Measurements from ENCODE around the gene PRR7. TPM values are rescaled to one million over a fixed set of nuclear protein-coding genes. Genes with fewer than 3 reads are reported as not detected.

PRR7 gene
- total RNA-seq, 4 donors from 2014 or later = 1.9 to 3.0 TPM; not detected in 2

DNA sequence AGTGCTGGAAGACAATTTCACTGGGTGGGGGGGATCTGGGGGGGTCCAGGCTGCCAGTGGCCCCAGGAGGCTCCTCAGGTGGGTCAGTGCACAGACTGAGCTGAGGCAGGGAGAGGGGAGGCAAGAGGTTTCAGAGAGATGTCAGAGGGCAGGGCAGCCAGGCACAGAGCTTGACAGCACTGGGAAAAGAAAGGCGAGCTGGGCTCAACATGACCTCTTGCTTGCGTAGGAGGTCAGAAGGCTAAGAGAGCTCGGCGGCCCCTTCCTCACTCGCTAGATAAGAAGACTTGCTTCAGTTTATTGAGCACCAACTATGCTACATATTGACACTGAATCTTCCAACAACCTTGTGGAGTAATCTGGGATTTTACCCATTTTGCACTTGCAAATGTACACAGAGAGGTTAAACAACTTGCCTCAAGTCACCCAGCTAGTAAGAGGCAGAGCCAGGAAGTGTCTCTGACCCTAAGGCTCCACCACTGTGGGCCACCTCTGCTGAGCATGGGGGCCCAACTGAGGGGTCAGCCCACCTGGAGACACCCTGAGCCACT lies 47.3 kb downstream of the PRR7 start:
- H3K4me3 ChIP-seq = peak overlapping the region in 1 of 2 donors; percentile 64
- intact Hi-C loops (cut with DNase I; ENCODE audit: low total_unique reads) = no loop called here
- TF ChIP-seq POLR2A (IDR thresholded peaks at IDR 0.05) = no peak
- TF ChIP-seq, protein P1, sequence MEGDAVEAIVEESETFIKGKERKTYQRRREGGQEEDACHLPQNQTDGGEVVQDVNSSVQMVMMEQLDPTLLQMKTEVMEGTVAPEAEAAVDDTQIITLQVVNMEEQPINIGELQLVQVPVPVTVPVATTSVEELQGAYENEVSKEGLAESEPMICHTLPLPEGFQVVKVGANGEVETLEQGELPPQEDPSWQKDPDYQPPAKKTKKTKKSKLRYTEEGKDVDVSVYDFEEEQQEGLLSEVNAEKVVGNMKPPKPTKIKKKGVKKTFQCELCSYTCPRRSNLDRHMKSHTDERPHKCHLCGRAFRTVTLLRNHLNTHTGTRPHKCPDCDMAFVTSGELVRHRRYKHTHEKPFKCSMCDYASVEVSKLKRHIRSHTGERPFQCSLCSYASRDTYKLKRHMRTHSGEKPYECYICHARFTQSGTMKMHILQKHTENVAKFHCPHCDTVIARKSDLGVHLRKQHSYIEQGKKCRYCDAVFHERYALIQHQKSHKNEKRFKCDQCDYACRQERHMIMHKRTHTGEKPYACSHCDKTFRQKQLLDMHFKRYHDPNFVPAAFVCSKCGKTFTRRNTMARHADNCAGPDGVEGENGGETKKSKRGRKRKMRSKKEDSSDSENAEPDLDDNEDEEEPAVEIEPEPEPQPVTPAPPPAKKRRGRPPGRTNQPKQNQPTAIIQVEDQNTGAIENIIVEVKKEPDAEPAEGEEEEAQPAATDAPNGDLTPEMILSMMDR (IDR thresholded peaks at IDR 0.05) = no peak
- no peaks in the 10 kb centered on the region for H3K27me3 ChIP-seq
- no peaks in the 10 kb centered on the region for H3K9me3 ChIP-seq
- H3K36me3 ChIP-seq = no peaks in the 10 kb centered on the region
- H3K4me1 ChIP-seq = peaks cover 17 to 44% of the 10 kb centered on the region in 2 donors
- DNase-seq = no peak
- H3K27ac ChIP-seq = peak overlapping the region; percentile 97 to 98

DNA sequence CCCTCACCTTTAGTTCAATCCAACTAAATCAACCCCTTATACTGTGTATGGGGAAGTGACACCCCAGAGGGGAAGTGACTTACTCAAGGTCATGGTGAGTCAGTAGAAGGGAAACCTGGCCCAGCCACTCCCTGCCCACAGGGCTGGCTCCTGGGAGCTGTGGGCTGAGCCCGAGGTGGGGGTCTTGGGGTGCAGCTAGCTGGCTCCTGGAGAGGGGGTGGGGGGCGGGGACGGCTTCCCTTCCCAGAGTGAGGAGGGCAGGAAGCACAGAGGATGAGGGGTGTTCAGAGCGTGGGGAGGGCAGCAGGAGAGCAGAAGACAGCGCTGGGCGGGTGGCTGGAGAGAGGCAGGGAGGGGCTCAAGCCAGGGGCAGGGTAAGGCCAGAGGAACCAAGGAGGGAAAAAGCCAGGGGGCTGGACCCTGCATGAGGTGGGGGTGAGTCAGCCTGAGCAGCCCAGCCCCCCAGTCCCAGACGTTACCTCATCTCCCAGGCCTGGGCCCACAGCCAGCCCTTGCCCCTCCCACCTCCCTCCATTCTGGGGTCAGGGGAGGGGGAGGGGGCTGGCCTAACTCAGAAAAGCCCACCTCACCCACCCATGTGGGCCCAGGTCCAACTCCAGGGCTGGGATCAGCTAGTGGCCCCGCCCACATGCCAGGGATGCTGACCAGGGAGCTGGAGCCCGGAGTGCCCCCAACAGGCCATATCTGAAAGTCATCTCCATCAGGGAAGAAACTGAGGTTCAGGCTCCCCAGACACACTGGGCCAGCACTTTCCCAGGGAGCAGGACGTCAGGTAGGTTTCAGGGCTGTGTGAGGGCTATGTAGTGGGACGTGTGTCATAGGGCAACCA lies 48.0 kb downstream of the PRR7 start:
- Histone ChIP-seq H3K27me3 (no peaks in the 10 kb centered on the region), H3K9me3 (no peaks in the 10 kb centered on the region), H3K27ac (peak overlapping the region; percentile 97 to 98), H3K36me3 (no peaks in the 10 kb centered on the region), H3K4me3 (peak overlapping the region; percentile 64 to 74), H3K4me1 (peaks cover 17 to 44% of the 10 kb centered on the region in 2 donors)
- TF ChIP-seq, protein P1 (IDR thresholded peaks at IDR 0.05) = peak in 3 of 4 experiments; percentile 21 to 28 (median 28)
- no peak for TF ChIP-seq POLR2A (IDR thresholded peaks at IDR 0.05)
- DNase-seq = peak; percentile 88 to 93
- intact Hi-C loops (cut with DNase I; ENCODE audit: low total_unique reads) = no loop called here

DNA sequence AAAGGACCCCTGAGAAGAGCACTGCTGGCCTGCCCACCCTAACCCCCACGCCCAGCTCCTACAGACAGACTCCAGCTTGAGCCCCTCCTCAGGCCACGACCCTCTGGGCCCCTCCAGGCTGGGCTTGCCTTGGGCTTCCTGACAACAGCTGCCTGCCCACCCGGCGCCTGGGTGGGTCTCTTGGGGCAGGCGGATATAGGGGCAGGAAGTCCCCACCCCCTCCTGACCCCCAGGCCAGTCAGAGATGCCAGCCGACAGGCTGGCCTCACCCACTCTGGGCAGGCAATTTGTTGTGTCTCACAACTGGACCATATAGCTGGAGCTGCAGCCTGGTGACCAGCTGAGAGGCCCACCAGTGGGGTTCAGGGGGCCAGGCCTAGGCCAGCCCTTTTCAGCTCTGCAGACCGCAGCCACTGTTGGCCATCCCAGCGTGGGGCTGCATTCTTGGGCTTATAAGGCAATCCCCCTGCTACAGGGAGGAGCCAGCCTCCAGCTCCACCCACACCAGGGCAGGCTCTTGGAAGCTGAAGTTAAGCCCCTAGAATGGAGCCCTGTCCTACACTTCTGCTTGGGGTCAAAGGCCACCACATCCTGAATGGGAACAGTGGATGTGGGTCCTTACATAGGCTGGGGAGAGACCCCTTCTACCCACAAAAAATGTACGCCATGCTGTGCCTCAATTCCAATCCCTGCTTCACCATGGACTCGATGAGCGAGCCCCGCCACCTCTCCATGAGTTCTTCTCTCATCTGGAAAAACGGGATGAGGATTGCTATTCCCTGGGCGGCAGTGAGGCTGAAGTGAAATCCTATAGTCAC lies 48.8 kb downstream of the PRR7 start:
- DNase-seq = peak; percentile 85 to 91
- H3K4me3 ChIP-seq = peak overlapping the region; percentile 64 to 74
- H3K27ac ChIP-seq = peak overlapping the region; percentile 97 to 98
- peaks cover 17 to 44% of the 10 kb centered on the region in 2 donors for H3K4me1 ChIP-seq
- no peaks in the 10 kb centered on the region for H3K36me3 ChIP-seq
- TF ChIP-seq POLR2A (IDR thresholded peaks at IDR 0.05) = peak; percentile 59 to 67
- TF ChIP-seq, protein P1 (IDR thresholded peaks at IDR 0.05) = no peak
- intact Hi-C loops (cut with DNase I; ENCODE audit: low total_unique reads) = no loop called here
- no peaks in the 10 kb centered on the region for H3K27me3 ChIP-seq
- no peaks in the 10 kb centered on the region for H3K9me3 ChIP-seq

DNA sequence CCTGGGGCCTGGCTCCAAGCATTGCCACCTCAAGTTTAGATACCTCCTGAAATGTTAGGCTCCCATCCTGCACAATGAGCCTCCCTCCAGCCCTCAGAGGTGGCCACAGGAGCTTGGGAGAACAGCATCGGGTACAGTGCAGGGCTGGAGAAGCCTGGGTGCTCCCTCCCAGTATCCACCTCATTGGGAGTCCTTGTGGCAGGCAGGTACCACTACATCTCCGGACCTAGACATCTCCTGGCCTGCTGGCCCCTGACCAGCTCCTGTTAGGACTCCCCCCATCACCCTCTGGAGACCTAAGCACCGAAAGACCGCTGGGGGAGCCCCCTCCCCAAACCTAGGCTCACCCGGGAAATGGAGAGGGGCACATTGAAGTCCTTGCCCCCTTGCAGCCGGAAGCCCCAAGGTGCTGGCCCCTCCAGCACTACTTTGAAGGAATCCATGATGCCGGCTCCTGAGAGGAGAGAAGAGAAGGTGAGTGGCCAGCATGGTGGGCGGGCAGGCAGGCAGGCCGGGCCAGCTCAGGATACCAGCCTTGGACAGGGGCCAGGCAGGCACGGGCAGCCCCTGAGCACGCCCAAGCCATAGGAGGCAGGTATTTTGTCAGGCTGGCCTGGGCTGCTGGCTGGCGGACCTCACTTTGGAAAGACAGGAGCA lies 49.6 kb downstream of the PRR7 start:
- Histone ChIP-seq H3K9me3 (no peaks in the 10 kb centered on the region), H3K36me3 (no peaks in the 10 kb centered on the region), H3K4me3 (peak overlapping the region; percentile 64 to 74), H3K27ac (peak overlapping the region; percentile 97 to 98), H3K27me3 (no peaks in the 10 kb centered on the region), H3K4me1 (peaks cover 17 to 44% of the 10 kb centered on the region in 2 donors)
- peak; percentile 50 to 63 for DNase-seq
- intact Hi-C loops (cut with DNase I; ENCODE audit: low total_unique reads) = no loop called here
- no peak for TF ChIP-seq POLR2A (IDR thresholded peaks at IDR 0.05)
- TF ChIP-seq, protein P1 (IDR thresholded peaks at IDR 0.05) = peak in 2 of 4 experiments; percentile 23 to 36
